ENCODE measurements around the gene CLHC1. TPM values are rescaled to one million over a fixed set of nuclear protein-coding genes. Genes with fewer than 3 reads are reported as not detected.

The CLHC1 gene
- total and polyA plus RNA-seq, 12 donors, result 4.7 to 21.3 (median 10.5) TPM

DNA sequence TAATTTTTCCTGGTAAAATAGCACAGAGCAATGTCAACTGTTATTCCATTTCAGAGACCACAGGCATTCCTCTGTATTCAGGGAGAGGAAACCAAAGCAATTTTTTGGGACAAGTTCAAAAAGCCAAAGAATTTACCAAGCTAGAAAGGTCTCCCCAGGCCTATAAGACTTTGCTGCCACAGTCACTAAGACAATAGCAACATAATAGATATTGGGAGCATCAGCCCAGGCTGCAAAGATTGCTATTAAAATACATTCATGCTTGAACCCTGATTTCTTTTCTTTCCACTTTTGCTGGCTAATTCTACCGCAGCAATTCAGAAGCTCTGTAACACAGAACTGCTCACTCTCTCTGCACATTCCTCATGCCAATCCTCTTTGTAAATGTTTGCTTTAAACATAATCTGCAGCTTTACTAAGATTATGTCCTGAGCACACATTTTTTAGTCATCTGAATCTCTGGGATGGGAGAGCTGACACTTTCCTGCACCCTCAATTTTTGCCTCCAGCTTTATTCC lies 76.3 kb downstream of the CLHC1 start:
- Histone ChIP-seq H3K4me1 (replicated peaks in 1 of 2) (peaks cover 28 to 37% of the 10 kb centered on the region in 2 donors), H3K9me3 (replicated peaks in 1 of 3) (no peaks in the 10 kb centered on the region), H3K27me3 (no peaks in the 10 kb centered on the region), H3K36me3 (replicated peaks in 1 of 2) (no peaks in the 10 kb centered on the region), H3K27ac (no peak overlapping the region), H3K4me3 (no peak overlapping the region)
- TF ChIP-seq POLR2A (IDR thresholded peaks at IDR 0.05), result no peak
- TF ChIP-seq, protein P1, sequence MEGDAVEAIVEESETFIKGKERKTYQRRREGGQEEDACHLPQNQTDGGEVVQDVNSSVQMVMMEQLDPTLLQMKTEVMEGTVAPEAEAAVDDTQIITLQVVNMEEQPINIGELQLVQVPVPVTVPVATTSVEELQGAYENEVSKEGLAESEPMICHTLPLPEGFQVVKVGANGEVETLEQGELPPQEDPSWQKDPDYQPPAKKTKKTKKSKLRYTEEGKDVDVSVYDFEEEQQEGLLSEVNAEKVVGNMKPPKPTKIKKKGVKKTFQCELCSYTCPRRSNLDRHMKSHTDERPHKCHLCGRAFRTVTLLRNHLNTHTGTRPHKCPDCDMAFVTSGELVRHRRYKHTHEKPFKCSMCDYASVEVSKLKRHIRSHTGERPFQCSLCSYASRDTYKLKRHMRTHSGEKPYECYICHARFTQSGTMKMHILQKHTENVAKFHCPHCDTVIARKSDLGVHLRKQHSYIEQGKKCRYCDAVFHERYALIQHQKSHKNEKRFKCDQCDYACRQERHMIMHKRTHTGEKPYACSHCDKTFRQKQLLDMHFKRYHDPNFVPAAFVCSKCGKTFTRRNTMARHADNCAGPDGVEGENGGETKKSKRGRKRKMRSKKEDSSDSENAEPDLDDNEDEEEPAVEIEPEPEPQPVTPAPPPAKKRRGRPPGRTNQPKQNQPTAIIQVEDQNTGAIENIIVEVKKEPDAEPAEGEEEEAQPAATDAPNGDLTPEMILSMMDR (IDR thresholded peaks at IDR 0.05), result no peak
- whole genome bisulfite sequencing, 4 donors, result 65 to 86% (median 77%) methylated on average over 1 of the region's 1 CpG
- intact Hi-C loops (cut with DNase I), result no loop called here
- no peak for DNase-seq

DNA sequence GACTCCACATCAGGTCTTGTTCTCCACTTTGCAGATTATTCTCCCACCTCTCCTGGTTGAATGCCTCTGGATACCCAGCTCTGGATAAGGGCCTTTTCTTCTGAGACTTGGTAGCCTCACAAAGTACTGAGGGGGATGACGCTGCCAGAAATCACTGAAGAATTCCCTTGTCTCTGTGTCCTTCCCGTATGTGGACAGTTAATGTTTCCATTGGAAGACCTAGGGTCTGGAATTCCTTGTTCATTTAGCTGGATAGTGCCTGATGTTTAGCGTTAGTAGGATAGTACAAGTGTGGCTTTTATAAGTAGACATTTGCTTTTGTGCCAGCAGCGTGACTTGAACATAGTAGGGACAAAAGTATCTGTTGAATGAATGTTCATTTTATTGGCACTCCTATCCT lies 76.9 kb downstream of the CLHC1 start:
- H3K27me3 ChIP-seq, result no peaks in the 10 kb centered on the region
- TF ChIP-seq, protein P1 (IDR thresholded peaks at IDR 0.05), result no peak
- TF ChIP-seq POLR2A (IDR thresholded peaks at IDR 0.05), result no peak
- H3K4me1 ChIP-seq (replicated peaks in 1 of 2), result peaks cover 28 to 37% of the 10 kb centered on the region in 2 donors
- intact Hi-C loops (cut with DNase I), result no loop called here
- no peaks in the 10 kb centered on the region for H3K36me3 ChIP-seq (replicated peaks in 1 of 2)
- peak overlapping the region in 1 of 5 donors; percentile 13 for H3K27ac ChIP-seq
- no peak overlapping the region for H3K4me3 ChIP-seq
- WGBS, 4 donors, result 72 to 90% (median 83%) methylated on average over 4 of the region's 4 CpGs
- DNase-seq, result no peak
- H3K9me3 ChIP-seq (replicated peaks in 1 of 3), result no peaks in the 10 kb centered on the region

DNA sequence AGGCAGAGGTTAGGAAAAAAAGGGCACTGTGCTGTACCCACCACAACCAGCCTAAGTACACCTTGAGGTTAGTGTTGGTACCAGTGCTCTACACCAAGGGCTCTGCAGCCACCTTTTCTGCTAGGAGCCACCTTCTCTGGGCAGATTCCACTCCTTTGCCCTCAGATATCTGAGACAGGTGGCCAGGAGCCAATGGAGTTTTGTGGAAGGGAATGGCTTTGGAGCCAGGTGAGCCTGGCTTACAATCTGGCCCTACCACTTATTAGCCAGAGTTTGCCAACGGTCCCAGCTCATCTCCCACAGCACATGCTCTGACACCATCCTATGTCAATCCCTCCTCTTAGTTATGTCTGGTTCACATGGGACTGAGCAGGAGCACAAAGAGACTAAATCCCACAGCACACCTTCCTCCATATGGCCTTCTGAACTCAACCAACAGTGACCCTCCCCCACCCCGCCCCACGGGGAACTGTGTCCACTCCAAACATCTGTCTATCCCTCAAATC lies 77.5 kb downstream of the CLHC1 start:
- Histone ChIP-seq H3K27me3 (no peaks in the 10 kb centered on the region), H3K9me3 (replicated peaks in 1 of 3) (no peaks in the 10 kb centered on the region), H3K4me3 (no peak overlapping the region), H3K36me3 (replicated peaks in 1 of 2) (no peaks in the 10 kb centered on the region), H3K4me1 (replicated peaks in 1 of 2) (peaks cover 24 to 35% of the 10 kb centered on the region in 2 donors), H3K27ac (no peak overlapping the region)
- intact Hi-C loops (cut with DNase I), result loop anchor here in 1 of 2 donors (5.0 kb wide), 1 partner anchor 37 kb away; no protein-coding TSS in a partner anchor
- TF ChIP-seq, protein P1 (IDR thresholded peaks at IDR 0.05), result no peak
- TF ChIP-seq POLR2A (IDR thresholded peaks at IDR 0.05), result no peak
- WGBS, 4 donors, result 86 to 97% (median 90%) methylated on average over 3 of the region's 3 CpGs
- DNase-seq, result no peak

DNA sequence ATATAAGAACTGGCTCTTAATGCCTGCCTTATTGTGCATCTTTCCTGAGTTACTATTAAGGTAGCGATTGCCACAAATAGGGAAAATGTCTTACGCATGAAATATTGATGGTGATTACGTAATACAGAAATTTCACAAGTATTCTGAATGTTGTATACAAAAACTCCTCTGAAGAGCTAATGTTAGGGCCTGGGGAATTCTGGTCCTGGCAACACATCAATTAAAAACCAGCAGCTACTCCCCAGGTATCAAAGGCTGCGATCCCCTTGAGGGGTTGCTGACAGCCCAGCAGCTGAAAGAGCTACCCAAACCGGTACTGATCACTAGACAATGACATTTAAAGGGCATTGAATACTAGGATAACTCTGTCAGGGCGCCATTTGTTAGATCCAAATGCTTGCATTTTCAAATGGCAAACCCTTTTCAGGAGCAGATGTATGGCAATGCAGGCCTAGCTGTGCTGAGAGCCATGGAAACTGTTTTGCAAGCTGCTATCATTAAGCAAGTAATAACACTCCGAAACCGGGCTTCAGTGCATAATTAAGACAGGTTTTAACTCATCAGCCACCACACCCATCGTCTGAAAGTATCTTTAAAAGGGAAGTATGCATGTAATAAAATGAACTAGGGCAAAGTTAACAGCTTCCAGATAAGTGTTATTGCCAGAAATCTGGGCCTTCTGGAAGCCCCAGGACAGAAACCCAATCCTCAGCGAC lies 78.4 kb downstream of the CLHC1 start:
- Histone ChIP-seq H3K4me3 (no peak overlapping the region), H3K27me3 (no peaks in the 10 kb centered on the region), H3K4me1 (replicated peaks in 1 of 2) (peaks cover 16 to 27% of the 10 kb centered on the region in 2 donors), H3K27ac (no peak overlapping the region), H3K9me3 (replicated peaks in 1 of 3) (no peaks in the 10 kb centered on the region), H3K36me3 (replicated peaks in 1 of 2) (no peaks in the 10 kb centered on the region)
- 65 to 75% (median 68%) methylated on average over 10 of the region's 10 CpGs for WGBS, 4 donors
- no peak for DNase-seq
- intact Hi-C loops (cut with DNase I), result loop anchor here in 1 of 2 donors (5.0 kb wide), 1 partner anchor 36 kb away; no protein-coding TSS in a partner anchor
- TF ChIP-seq, protein P1 (IDR thresholded peaks at IDR 0.05), result no peak
- no peak for TF ChIP-seq POLR2A (IDR thresholded peaks at IDR 0.05)
